ENCODE results near the gene TRIP12.
"Not testable (repeated sequence)": the region's sequence is repeated elsewhere in the genome, so short reads cannot be mapped to it uniquely, and the experiment has no call there.

Gene TRIP12

GRCh38 chr2:229903037-229903436 lies 18.8 kb downstream of the TRIP12 start:
- no peak overlapping the region for H3K27ac Mint-ChIP-seq
- CTCF ChIA-PET = interaction anchor here (0.9 to 1.0 kb wide), 2 partner anchors 8 to 33 kb away, joined by 4 to 5 read pairs; no protein-coding TSS in a partner anchor
- peaks cover 33% of the 10 kb centered on the region for H3K36me3 Mint-ChIP-seq
- no peaks in the 10 kb centered on the region for H3K27me3 Mint-ChIP-seq
- no peaks in the 10 kb centered on the region for H3K9me3 Mint-ChIP-seq
- peaks cover 11% of the 10 kb centered on the region for H3K4me1 Mint-ChIP-seq
- no peak overlapping the region for H3K4me3 Mint-ChIP-seq
- no peak for DNase-seq

GRCh38 chr2:229901819-229902218 lies 20.0 kb downstream of the TRIP12 start:
- CTCF ChIA-PET = interaction anchor here (1.0 kb wide), 1 partner anchor 9 kb away, joined by 5 read pairs; no protein-coding TSS in a partner anchor
- Mint-ChIP-seq H3K9me3 (no peaks in the 10 kb centered on the region), H3K4me3 (no peak overlapping the region), H3K36me3 (peaks cover 31% of the 10 kb centered on the region), H3K27me3 (no peaks in the 10 kb centered on the region), H3K4me1 (peaks cover 18% of the 10 kb centered on the region), H3K27ac (no peak overlapping the region)
- DNase-seq = no peak

GRCh38 chr2:229900514-229900913 lies 21.3 kb downstream of the TRIP12 start:
- H3K36me3 Mint-ChIP-seq = peaks cover 31% of the 10 kb centered on the region
- not testable (repeated sequence) for H3K4me3 Mint-ChIP-seq, H3K9me3 Mint-ChIP-seq, H3K27ac Mint-ChIP-seq, H3K27me3 Mint-ChIP-seq, DNase-seq
- CTCF ChIA-PET = interaction anchor here (0.9 kb wide), 1 partner anchor 9 kb away, joined by 5 read pairs; no protein-coding TSS in a partner anchor
- peaks cover 19% of the 10 kb centered on the region for H3K4me1 Mint-ChIP-seq

- Mint-ChIP-seq H3K27me3 (no peaks in the 10 kb centered on the region), H3K4me1 (peaks cover 19% of the 10 kb centered on the region), H3K4me3 (no peak overlapping the region), H3K27ac (no peak overlapping the region), H3K9me3 (no peaks in the 10 kb centered on the region), H3K36me3 (peaks cover 30% of the 10 kb centered on the region)
- CTCF ChIA-PET = interaction anchor here (1.0 kb wide), 1 partner anchor 99 kb away, joined by 5 read pairs; no protein-coding TSS in a partner anchor
- no peak for DNase-seq
Observed at GRCh38 chr2:229900012-229900411, 21.8 kb downstream of the TRIP12 start.

GRCh38 chr2:229899604-229900003 lies 22.2 kb downstream of the TRIP12 start:
- peaks cover 30% of the 10 kb centered on the region for H3K36me3 Mint-ChIP-seq
- no peak overlapping the region for H3K27ac Mint-ChIP-seq
- H3K9me3 Mint-ChIP-seq = no peaks in the 10 kb centered on the region
- CTCF ChIA-PET = interaction anchor here (1.0 kb wide), 1 partner anchor 99 kb away, joined by 5 read pairs; no protein-coding TSS in a partner anchor
- H3K27me3 Mint-ChIP-seq = no peaks in the 10 kb centered on the region
- no peak for DNase-seq
- H3K4me3 Mint-ChIP-seq = no peak overlapping the region
- H3K4me1 Mint-ChIP-seq = peaks cover 19% of the 10 kb centered on the region

GRCh38 chr2:229896857-229897256 lies 25.0 kb downstream of the TRIP12 start:
- H3K4me3 Mint-ChIP-seq = no peak overlapping the region
- H3K9me3 Mint-ChIP-seq = no peaks in the 10 kb centered on the region
- DNase-seq = no peak
- no peak overlapping the region for H3K27ac Mint-ChIP-seq
- H3K36me3 Mint-ChIP-seq = peaks cover 27% of the 10 kb centered on the region
- CTCF ChIA-PET = interaction anchor here (1.7 kb wide), 1 partner anchor 14 kb away, joined by 6 read pairs; no protein-coding TSS in a partner anchor
- no peaks in the 10 kb centered on the region for H3K27me3 Mint-ChIP-seq
- H3K4me1 Mint-ChIP-seq = peaks cover 21% of the 10 kb centered on the region

- Mint-ChIP-seq H3K27me3 (no peaks in the 10 kb centered on the region), H3K4me1 (peaks cover 9% of the 10 kb centered on the region), H3K27ac (no peak overlapping the region), H3K4me3 (no peak overlapping the region), H3K36me3 (peaks cover 22% of the 10 kb centered on the region), H3K9me3 (no peaks in the 10 kb centered on the region)
- CTCF ChIA-PET = interaction anchor here (1.4 kb wide), 1 partner anchor 88 kb away, joined by 4 read pairs; no protein-coding TSS in a partner anchor
- no peak for DNase-seq
Observed at GRCh38 chr2:229889023-229889422, 32.8 kb downstream of the TRIP12 start.

- no peak for DNase-seq
- no peaks in the 10 kb centered on the region for H3K27me3 Mint-ChIP-seq
- peaks cover 16% of the 10 kb centered on the region for H3K36me3 Mint-ChIP-seq
- no peak overlapping the region for H3K4me3 Mint-ChIP-seq
- H3K27ac Mint-ChIP-seq = no peak overlapping the region
- peaks cover 9% of the 10 kb centered on the region for H3K4me1 Mint-ChIP-seq
- no peaks in the 10 kb centered on the region for H3K9me3 Mint-ChIP-seq
- CTCF ChIA-PET = no interaction called here
Observed at GRCh38 chr2:229888031-229888430, 33.8 kb downstream of the TRIP12 start.

GRCh38 chr2:229887441-229887840 lies 34.4 kb downstream of the TRIP12 start:
- no peak for DNase-seq
- no peak overlapping the region for H3K4me3 Mint-ChIP-seq
- no peaks in the 10 kb centered on the region for H3K9me3 Mint-ChIP-seq
- peaks cover 16% of the 10 kb centered on the region for H3K36me3 Mint-ChIP-seq
- CTCF ChIA-PET = no interaction called here
- peaks cover 9% of the 10 kb centered on the region for H3K4me1 Mint-ChIP-seq
- H3K27ac Mint-ChIP-seq = no peak overlapping the region
- H3K27me3 Mint-ChIP-seq = no peaks in the 10 kb centered on the region

GRCh38 chr2:229884775-229885699 lies 36.8 kb downstream of the TRIP12 start:
- Mint-ChIP-seq H3K4me1 (peaks cover 6% of the 10 kb centered on the region), H3K4me3 (no peak overlapping the region), H3K9me3 (no peaks in the 10 kb centered on the region), H3K27ac (no peak overlapping the region), H3K36me3 (peaks cover 15% of the 10 kb centered on the region), H3K27me3 (no peaks in the 10 kb centered on the region)
- CTCF ChIA-PET = no interaction called here
- DNase-seq = no peak

- no peaks in the 10 kb centered on the region for H3K27me3 Mint-ChIP-seq
- peaks cover 22% of the 10 kb centered on the region for H3K36me3 Mint-ChIP-seq
- H3K4me3 Mint-ChIP-seq = no peak overlapping the region
- DNase-seq = no peak
- H3K4me1 Mint-ChIP-seq = peaks cover 2% of the 10 kb centered on the region
- CTCF ChIA-PET = no interaction called here
- H3K27ac Mint-ChIP-seq = no peak overlapping the region
- no peaks in the 10 kb centered on the region for H3K9me3 Mint-ChIP-seq
Observed at GRCh38 chr2:229882583-229882982, 39.2 kb downstream of the TRIP12 start.

- CTCF ChIA-PET = interaction anchor here (0.7 to 1.3 kb wide), 2 partner anchors 13 to 14 kb away, joined by 3 read pairs; no protein-coding TSS in a partner anchor
- Mint-ChIP-seq H3K27ac (peak overlapping the region; percentile 11), H3K4me1 (peaks cover 2% of the 10 kb centered on the region), H3K9me3 (no peaks in the 10 kb centered on the region), H3K4me3 (no peak overlapping the region), H3K27me3 (no peaks in the 10 kb centered on the region), H3K36me3 (peaks cover 24% of the 10 kb centered on the region)
- DNase-seq = no peak
Observed at GRCh38 chr2:229880892-229881586, 40.8 kb downstream of the TRIP12 start.

- no peak overlapping the region for H3K4me3 Mint-ChIP-seq
- peaks cover 22% of the 10 kb centered on the region for H3K36me3 Mint-ChIP-seq
- H3K27ac Mint-ChIP-seq = no peak overlapping the region
- H3K9me3 Mint-ChIP-seq = no peaks in the 10 kb centered on the region
- no peak for DNase-seq
- peaks cover 4% of the 10 kb centered on the region for H3K4me1 Mint-ChIP-seq
- CTCF ChIA-PET = no interaction called here
- H3K27me3 Mint-ChIP-seq = no peaks in the 10 kb centered on the region
Observed at GRCh38 chr2:229879191-229879950, 42.4 kb downstream of the TRIP12 start.

- H3K27ac Mint-ChIP-seq = no peak overlapping the region
- DNase-seq = no peak
- H3K4me1 Mint-ChIP-seq = peaks cover 8% of the 10 kb centered on the region
- CTCF ChIA-PET = interaction anchor here (2.4 kb wide), 1 partner anchor 74 kb away, joined by 6 read pairs; no protein-coding TSS in a partner anchor
- peaks cover 36% of the 10 kb centered on the region for H3K36me3 Mint-ChIP-seq
- no peak overlapping the region for H3K4me3 Mint-ChIP-seq
- H3K9me3 Mint-ChIP-seq = no peaks in the 10 kb centered on the region
- H3K27me3 Mint-ChIP-seq = no peaks in the 10 kb centered on the region
Observed at GRCh38 chr2:229875549-229875948, 46.3 kb downstream of the TRIP12 start.

Data from activated naive CD4-positive, alpha-beta T cell treated with anti-CD3 and anti-CD28 coated beads, Interleukin-2, amount 10 ng/mL, durations not matched to agents 7 days and 5 days (primary cell).